Measurements from ENCODE around the gene IP6K1. TPM values are rescaled to one million over a fixed set of nuclear protein-coding genes. Genes with fewer than 3 reads are reported as not detected.

The IP6K1 gene
- total RNA-seq, 1 experiment from 2014 or later: 42.2 TPM

DNA sequence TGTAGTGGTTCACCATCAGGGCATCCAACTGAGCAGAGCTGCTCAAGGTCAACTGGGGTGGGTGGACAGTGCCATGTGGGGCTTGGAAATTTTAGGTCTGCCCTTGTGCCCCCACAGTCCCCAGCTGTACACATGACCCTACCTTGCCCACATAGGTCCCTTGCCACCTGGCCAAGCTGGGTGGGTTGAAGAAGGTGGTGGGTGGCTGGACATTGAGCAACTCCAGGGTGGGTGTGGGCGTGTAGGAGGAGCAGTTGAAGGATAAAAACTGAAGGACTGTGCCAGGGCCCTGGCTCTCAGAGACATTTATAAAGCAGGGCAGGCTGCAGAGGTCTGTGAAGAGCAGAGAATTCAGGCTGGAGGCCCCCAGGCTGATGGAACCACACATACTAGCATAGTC lies 12.8 kb upstream of the IP6K1 start:
- Histone ChIP-seq H3K9ac (ENCODE audit: extremely low read depth, insufficient read length, low read length) (no peak overlapping the region), H3K9me3 (ENCODE audit: control insufficient read depth, low read depth, low read length) (no peaks in the 10 kb centered on the region), H2BK5ac (ENCODE audit: insufficient read length, low read length) (no peak overlapping the region), H3K56ac (ENCODE audit: insufficient read length, low read depth, low read length) (no peak overlapping the region), H3K4ac (ENCODE audit: low read depth, low read length) (no peak overlapping the region), H2BK12ac (ENCODE audit: insufficient read length, low read depth, low read length) (no peak overlapping the region), H2BK120ac (ENCODE audit: low read depth, low read length, poor library complexity, severe bottlenecking) (no peak overlapping the region), H3K14ac (ENCODE audit: insufficient read depth, low read length) (no peak overlapping the region), H3K79me1 (ENCODE audit: insufficient read depth, low read depth, low read length, poor library complexity, severe bottlenecking) (no peaks in the 10 kb centered on the region), H2BK20ac (ENCODE audit: low read depth, low read length, poor library complexity, severe bottlenecking) (no peak overlapping the region), H3K23ac (ENCODE audit: insufficient read length, low read depth, low read length) (no peak overlapping the region), H4K91ac (ENCODE audit: insufficient read length, low read depth, low read length) (no peak overlapping the region), H4K8ac (replicated peaks; ENCODE audit: insufficient read length, low read depth, low read length) (no peak overlapping the region), H3K18ac (ENCODE audit: insufficient read length, low read depth, low read length) (no peak overlapping the region), H3K27ac (ENCODE audit: insufficient read length, low read depth, low read length) (no peak overlapping the region), H2AK5ac (ENCODE audit: insufficient read length, low read length) (no peak overlapping the region), H2AFZ (ENCODE audit: low read length) (no peak overlapping the region), H3K4me1 (ENCODE audit: insufficient read depth, low read length) (no peaks in the 10 kb centered on the region; the same call in 1 of the 2 replicates), H3T11ph (ENCODE audit: low read length) (no peak overlapping the region), H3K23me2 (ENCODE audit: insufficient read length, low read depth, low read length, poor library complexity, severe bottlenecking) (peaks cover 14% of the 10 kb centered on the region), H4K20me1 (ENCODE audit: control insufficient read depth, insufficient read depth, insufficient read length) (no peaks in the 10 kb centered on the region), H3K4me2 (ENCODE audit: insufficient read depth, insufficient read length, low read length) (no peak overlapping the region), H2BK15ac (ENCODE audit: low read depth, low read length) (no peak overlapping the region), H3K27me3 (ENCODE audit: insufficient read depth, low read length) (no peaks in the 10 kb centered on the region; the same call in 1 of the 2 replicates), H3K79me2 (ENCODE audit: insufficient read depth, low read length) (no peaks in the 10 kb centered on the region), H4K5ac (ENCODE audit: insufficient read length, low read depth, low read length) (no peak overlapping the region)
- no peaks in the 10 kb centered on the region for H3K9me3 Mint-ChIP-seq
- no peak overlapping the region for H3K4me3 Mint-ChIP-seq
- TF ChIP-seq, protein P1, sequence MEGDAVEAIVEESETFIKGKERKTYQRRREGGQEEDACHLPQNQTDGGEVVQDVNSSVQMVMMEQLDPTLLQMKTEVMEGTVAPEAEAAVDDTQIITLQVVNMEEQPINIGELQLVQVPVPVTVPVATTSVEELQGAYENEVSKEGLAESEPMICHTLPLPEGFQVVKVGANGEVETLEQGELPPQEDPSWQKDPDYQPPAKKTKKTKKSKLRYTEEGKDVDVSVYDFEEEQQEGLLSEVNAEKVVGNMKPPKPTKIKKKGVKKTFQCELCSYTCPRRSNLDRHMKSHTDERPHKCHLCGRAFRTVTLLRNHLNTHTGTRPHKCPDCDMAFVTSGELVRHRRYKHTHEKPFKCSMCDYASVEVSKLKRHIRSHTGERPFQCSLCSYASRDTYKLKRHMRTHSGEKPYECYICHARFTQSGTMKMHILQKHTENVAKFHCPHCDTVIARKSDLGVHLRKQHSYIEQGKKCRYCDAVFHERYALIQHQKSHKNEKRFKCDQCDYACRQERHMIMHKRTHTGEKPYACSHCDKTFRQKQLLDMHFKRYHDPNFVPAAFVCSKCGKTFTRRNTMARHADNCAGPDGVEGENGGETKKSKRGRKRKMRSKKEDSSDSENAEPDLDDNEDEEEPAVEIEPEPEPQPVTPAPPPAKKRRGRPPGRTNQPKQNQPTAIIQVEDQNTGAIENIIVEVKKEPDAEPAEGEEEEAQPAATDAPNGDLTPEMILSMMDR (conservative IDR thresholded peaks at IDR 0.05): no peak
- DNase-seq: no peak
- H3K27ac Mint-ChIP-seq: no peak overlapping the region
- no peaks in the 10 kb centered on the region for H3K36me3 Mint-ChIP-seq (ENCODE audit: insufficient read depth in 1 of 3, low read depth in 3 of 3)
- peaks cover 8 to 11% of the 10 kb centered on the region in 2 experiments for H3K4me1 Mint-ChIP-seq
- peaks cover 40% of the 10 kb centered on the region for H3K27me3 Mint-ChIP-seq (ENCODE audit: low read depth)
- WGBS (ENCODE audit: extremely low coverage, insufficient read length, low lambda C conversion rate): no CpG with 5 or more reads among the region's 1 CpG
